HL-60 (cell line): ENCODE data around the gene PDE11A.

Experiments
- DNase-seq, 2 experiments: peaks; one replicate each; pipeline ENCODE4 v3.0.0-alpha.2; 2010 to 2020; ENCODE audit warnings: low read depth in 1 of 2, low spot score in 1 of 2
- H3K27ac ChIP-seq: fragments of 250-450 bp; sonication (Bioruptor Pico); replicated peaks from 2 replicates; pipeline ENCODE4 v1.5.1; 2020; ENCODE audit warnings: mild to moderate bottlenecking, moderate library complexity
- H3K27me3 ChIP-seq: fragments of 250-450 bp; sonication (Bioruptor Pico); 2 replicates; pipeline ENCODE4 v1.5.1; 2021; ENCODE audit warnings: mild to moderate bottlenecking, moderate library complexity; ENCODE audit not compliant: insufficient read depth, poor library complexity, severe bottlenecking
- H3K4me3 ChIP-seq: replicated peaks from 2 replicates; pipeline ENCODE4 v1.5.1; 2011; ENCODE audit warnings: mild to moderate bottlenecking, control low read depth, low read length; ENCODE audit not compliant: insufficient read depth
- CTCF ChIP-seq: IDR thresholded peaks from one replicate; pipeline ENCODE4 v1.5.1; 2011; ENCODE audit warnings: low read length, control low read depth, inconsistent platforms; ENCODE audit not compliant: insufficient read depth
- GABPA ChIP-seq: IDR thresholded peaks from 2 replicates; pipeline ENCODE4 v1.6.1; 2012; ENCODE audit warnings: low read depth
- POLR2AphosphoS5 ChIP-seq: IDR thresholded peaks from 2 replicates; pipeline ENCODE4 v1.6.1; 2012; ENCODE audit warnings: low read depth
- REST ChIP-seq: IDR thresholded peaks from 2 replicates; pipeline ENCODE4 v1.6.1; 2012; ENCODE audit warnings: low read depth; ENCODE audit not compliant: insufficient replicate concordance
- SPI1 ChIP-seq: IDR thresholded peaks from 2 replicates; pipeline ENCODE4 v1.6.1; 2012; ENCODE audit warnings: low read depth, mild to moderate bottlenecking, borderline replicate concordance

The PDE11A gene

GRCh38 chr2:177646241-177646640 lies 426.3 kb downstream of the PDE11A start:
- peaks cover 3% of the 10 kb centered on the region for H3K27me3 ChIP-seq
- no peak overlapping the region for H3K27ac ChIP-seq
- no peak overlapping the region for H3K4me3 ChIP-seq
- TF ChIP-seq CTCF (no peak), POLR2AphosphoS5 (no peak), REST (no peak), SPI1 (no peak), GABPA (no peak)
- DNase-seq: no peak

DNA sequence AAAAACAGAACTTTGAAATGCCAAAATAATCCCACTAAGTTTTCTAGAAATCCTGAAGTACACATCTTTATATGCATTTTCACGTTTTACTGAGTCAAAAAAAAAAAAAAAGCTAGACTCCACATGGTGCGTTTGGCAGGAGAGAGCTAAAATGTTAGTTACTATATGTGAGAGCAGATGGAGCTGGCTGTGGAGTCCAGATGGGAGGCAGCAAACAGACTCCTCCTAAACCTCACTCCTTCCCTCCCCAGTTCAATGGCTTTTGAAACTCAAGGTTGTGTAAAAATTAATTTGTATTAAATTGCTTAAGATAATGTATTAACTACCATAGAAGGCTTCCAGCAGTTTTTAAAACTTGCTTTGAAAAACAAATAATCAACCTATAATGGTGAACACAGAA lies 431.2 kb downstream of the PDE11A start:
- Histone ChIP-seq H3K27me3 (no peaks in the 10 kb centered on the region), H3K27ac (no peak overlapping the region), H3K4me3 (no peak overlapping the region)
- no peak for DNase-seq
- TF ChIP-seq CTCF (no peak), GABPA (no peak), SPI1 (no peak), REST (no peak), POLR2AphosphoS5 (no peak)

- Histone ChIP-seq H3K27me3 (no peaks in the 10 kb centered on the region), H3K4me3 (no peak overlapping the region), H3K27ac (no peak overlapping the region)
- TF ChIP-seq CTCF (no peak), REST (no peak), POLR2AphosphoS5 (no peak), GABPA (no peak), SPI1 (no peak)
- DNase-seq: no peak
Measured at GRCh38 chr2:177640423-177640822, 432.2 kb downstream of the PDE11A start.
